ENCODE data around the gene IRGM.
"Not testable (repeated sequence)": the region's sequence is repeated elsewhere in the genome, so short reads cannot be mapped to it uniquely, and the experiment has no call there.

IRGM gene

GRCh38 chr5:150846308-150846653 is at the start of gene IRGM:
Gene IRGM (plus strand): TSS chr5:150846521. CDS start chr5:150848124, 1,603 bp downstream.
- not testable (repeated sequence) for H3K36me3 ChIP-seq (ENCODE audit: insufficient read depth, low read length); H3K9ac ChIP-seq (ENCODE audit: low read depth, low read length); H3K9me3 ChIP-seq (ENCODE audit: control insufficient read depth, insufficient read depth, low read length); H3K4me1 ChIP-seq (ENCODE audit: insufficient read depth, low read length)

- H3K4me1 ChIP-seq (ENCODE audit: insufficient read depth, low read length): no peaks in the 10 kb centered on the region
- no peaks in the 10 kb centered on the region for H3K9me3 ChIP-seq (ENCODE audit: control insufficient read depth, insufficient read depth, low read length)
- H3K9ac ChIP-seq (ENCODE audit: low read depth, low read length): no peak overlapping the region
- H3K36me3 ChIP-seq (ENCODE audit: insufficient read depth, low read length): no peaks in the 10 kb centered on the region
Observed at GRCh38 chr5:150797384-150797783, 48.9 kb upstream of the IRGM start.

- H3K36me3 ChIP-seq (ENCODE audit: insufficient read depth, low read length): no peaks in the 10 kb centered on the region
- H3K4me1 ChIP-seq (ENCODE audit: insufficient read depth, low read length): no peaks in the 10 kb centered on the region
- peak overlapping the region; percentile 41 for H3K9ac ChIP-seq (ENCODE audit: low read depth, low read length)
- no peaks in the 10 kb centered on the region for H3K9me3 ChIP-seq (ENCODE audit: control insufficient read depth, insufficient read depth, low read length)
Observed at GRCh38 chr5:150801117-150801927, 45.0 kb upstream of the IRGM start.

GRCh38 chr5:150804388-150804787 is 41.9 kb upstream of the IRGM start:
- H3K36me3 ChIP-seq (ENCODE audit: insufficient read depth, low read length): no peaks in the 10 kb centered on the region
- no peaks in the 10 kb centered on the region for H3K4me1 ChIP-seq (ENCODE audit: insufficient read depth, low read length)
- no peak overlapping the region for H3K9ac ChIP-seq (ENCODE audit: low read depth, low read length)
- no peaks in the 10 kb centered on the region for H3K9me3 ChIP-seq (ENCODE audit: control insufficient read depth, insufficient read depth, low read length)

GRCh38 chr5:150809363-150809762 is 37.0 kb upstream of the IRGM start:
- no peak overlapping the region for H3K9ac ChIP-seq (ENCODE audit: low read depth, low read length)
- H3K36me3 ChIP-seq (ENCODE audit: insufficient read depth, low read length): no peaks in the 10 kb centered on the region
- H3K4me1 ChIP-seq (ENCODE audit: insufficient read depth, low read length): no peaks in the 10 kb centered on the region
- no peaks in the 10 kb centered on the region for H3K9me3 ChIP-seq (ENCODE audit: control insufficient read depth, insufficient read depth, low read length)

GRCh38 chr5:150815010-150815409 is 31.3 kb upstream of the IRGM start:
- no peaks in the 10 kb centered on the region for H3K9me3 ChIP-seq (ENCODE audit: control insufficient read depth, insufficient read depth, low read length)
- H3K4me1 ChIP-seq (ENCODE audit: insufficient read depth, low read length): no peaks in the 10 kb centered on the region; the same call in 1 of the 2 replicates
- H3K9ac ChIP-seq (ENCODE audit: low read depth, low read length): no peak overlapping the region
- no peaks in the 10 kb centered on the region for H3K36me3 ChIP-seq (ENCODE audit: insufficient read depth, low read length)

- no peaks in the 10 kb centered on the region for H3K36me3 ChIP-seq (ENCODE audit: insufficient read depth, low read length)
- H3K4me1 ChIP-seq (ENCODE audit: insufficient read depth, low read length): no peaks in the 10 kb centered on the region; the same call in 1 of the 2 replicates
- no peak overlapping the region for H3K9ac ChIP-seq (ENCODE audit: low read depth, low read length)
- H3K9me3 ChIP-seq (ENCODE audit: control insufficient read depth, insufficient read depth, low read length): no peaks in the 10 kb centered on the region
Observed at GRCh38 chr5:150816946-150817345, 29.4 kb upstream of the IRGM start.

- H3K9me3 ChIP-seq (ENCODE audit: control insufficient read depth, insufficient read depth, low read length): no peaks in the 10 kb centered on the region
- no peaks in the 10 kb centered on the region for H3K36me3 ChIP-seq (ENCODE audit: insufficient read depth, low read length)
- no peaks in the 10 kb centered on the region for H3K4me1 ChIP-seq (ENCODE audit: insufficient read depth, low read length)
- no peak overlapping the region for H3K9ac ChIP-seq (ENCODE audit: low read depth, low read length)
Observed at GRCh38 chr5:150829744-150830143, 16.6 kb upstream of the IRGM start.

- H3K36me3 ChIP-seq (ENCODE audit: insufficient read depth, low read length); H3K9me3 ChIP-seq (ENCODE audit: control insufficient read depth, insufficient read depth, low read length); H3K9ac ChIP-seq (ENCODE audit: low read depth, low read length); H3K4me1 ChIP-seq (ENCODE audit: insufficient read depth, low read length): not testable (repeated sequence)
Observed at GRCh38 chr5:150831821-150832220, 14.5 kb upstream of the IRGM start.

GRCh38 chr5:150836064-150836463 is 10.3 kb upstream of the IRGM start:
- Histone ChIP-seq H3K36me3 (ENCODE audit: insufficient read depth, low read length) (no peaks in the 10 kb centered on the region), H3K4me1 (ENCODE audit: insufficient read depth, low read length) (no peaks in the 10 kb centered on the region), H3K9ac (ENCODE audit: low read depth, low read length) (no peak overlapping the region), H3K9me3 (ENCODE audit: control insufficient read depth, insufficient read depth, low read length) (no peaks in the 10 kb centered on the region)

- H3K9me3 ChIP-seq (ENCODE audit: control insufficient read depth, insufficient read depth, low read length): no peaks in the 10 kb centered on the region
- H3K4me1 ChIP-seq (ENCODE audit: insufficient read depth, low read length): no peaks in the 10 kb centered on the region
- H3K36me3 ChIP-seq (ENCODE audit: insufficient read depth, low read length): no peaks in the 10 kb centered on the region
- H3K9ac ChIP-seq (ENCODE audit: low read depth, low read length): no peak overlapping the region
Observed at GRCh38 chr5:150836703-150837102, 9.6 kb upstream of the IRGM start.

- H3K4me1 ChIP-seq (ENCODE audit: insufficient read depth, low read length); H3K9me3 ChIP-seq (ENCODE audit: control insufficient read depth, insufficient read depth, low read length); H3K36me3 ChIP-seq (ENCODE audit: insufficient read depth, low read length); H3K9ac ChIP-seq (ENCODE audit: low read depth, low read length): not testable (repeated sequence)
Observed at GRCh38 chr5:150845185-150845859, 999 bp upstream of the IRGM start.

- no peak overlapping the region for H3K9ac ChIP-seq (ENCODE audit: low read depth, low read length)
- H3K9me3 ChIP-seq (ENCODE audit: control insufficient read depth, insufficient read depth, low read length): no peaks in the 10 kb centered on the region
- H3K36me3 ChIP-seq (ENCODE audit: insufficient read depth, low read length): no peaks in the 10 kb centered on the region
- no peaks in the 10 kb centered on the region for H3K4me1 ChIP-seq (ENCODE audit: insufficient read depth, low read length)
Observed at GRCh38 chr5:150846654-150847333, 473 bp downstream of the IRGM start.

- no peak overlapping the region for H3K9ac ChIP-seq (ENCODE audit: low read depth, low read length)
- no peaks in the 10 kb centered on the region for H3K4me1 ChIP-seq (ENCODE audit: insufficient read depth, low read length)
- no peaks in the 10 kb centered on the region for H3K9me3 ChIP-seq (ENCODE audit: control insufficient read depth, insufficient read depth, low read length)
- no peaks in the 10 kb centered on the region for H3K36me3 ChIP-seq (ENCODE audit: insufficient read depth, low read length)
Observed at GRCh38 chr5:150847334-150847695, 994 bp downstream of the IRGM start.

- H3K4me1 ChIP-seq (ENCODE audit: insufficient read depth, low read length): no peaks in the 10 kb centered on the region
- no peaks in the 10 kb centered on the region for H3K9me3 ChIP-seq (ENCODE audit: control insufficient read depth, insufficient read depth, low read length)
- H3K36me3 ChIP-seq (ENCODE audit: insufficient read depth, low read length): no peaks in the 10 kb centered on the region
- no peak overlapping the region for H3K9ac ChIP-seq (ENCODE audit: low read depth, low read length)
Observed at GRCh38 chr5:150848271-150848670, 1.9 kb downstream of the IRGM start.

All from ES-I3 (cell line).